ENCODE measurements around the gene STAT3.
"Not testable (repeated sequence)": the region's sequence is repeated elsewhere in the genome, so short reads cannot be mapped to it uniquely, and the experiment has no call there.

The STAT3 gene

GRCh38 chr17:42317967-42318366 lies 70.3 kb downstream of the STAT3 start:
- H3K36me3 ChIP-seq (ENCODE audit: control insufficient read depth, insufficient read depth, low read length): peaks cover 20% of the 10 kb centered on the region
- H3K27ac ChIP-seq (ENCODE audit: insufficient read depth, low read depth, low read length, poor library complexity, severe bottlenecking); H3K27me3 ChIP-seq (ENCODE audit: control insufficient read depth, insufficient read depth, low read length, poor library complexity, severe bottlenecking); H3K4me1 ChIP-seq (ENCODE audit: control insufficient read depth, insufficient read depth, low read length); H3K9me3 ChIP-seq (ENCODE audit: control insufficient read depth, low read length); H3K4me3 ChIP-seq (ENCODE audit: insufficient read depth, low read depth, low read length): not testable (repeated sequence)
- 89 to 92% methylated on average over 6 of the region's 6 CpGs for WGBS, 2 experiments

DNA sequence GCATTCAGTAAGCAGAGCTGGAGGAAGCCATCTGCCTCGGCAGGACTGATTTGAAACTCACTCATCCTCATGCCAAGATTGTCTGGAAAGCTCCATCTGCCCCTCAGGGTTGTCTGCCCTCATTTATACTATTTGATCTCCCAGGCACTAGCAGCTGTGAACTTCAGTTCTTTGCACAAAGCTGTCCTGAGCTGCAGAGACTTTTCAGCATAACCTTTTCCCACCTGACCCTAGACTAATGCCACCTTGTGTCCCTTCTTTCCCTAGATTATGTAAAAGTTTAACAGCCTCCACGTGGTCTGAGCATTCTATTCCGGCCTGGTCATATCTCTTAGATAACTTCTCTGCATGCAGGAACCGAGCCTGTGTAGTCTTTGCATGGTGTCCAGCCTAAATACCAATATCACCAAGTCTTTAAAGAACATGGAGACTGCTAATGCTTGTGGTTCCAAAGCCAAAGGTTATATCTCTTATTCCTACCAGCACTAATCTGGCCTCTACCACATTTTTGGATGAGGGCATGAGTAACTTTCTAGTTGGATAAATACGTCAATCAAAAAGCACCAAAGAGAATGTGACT lies 70.9 kb downstream of the STAT3 start:
- Histone ChIP-seq H3K36me3 (ENCODE audit: control insufficient read depth, insufficient read depth, low read length) (peaks cover 20% of the 10 kb centered on the region), H3K9me3 (ENCODE audit: control insufficient read depth, low read length) (no peaks in the 10 kb centered on the region), H3K4me1 (ENCODE audit: control insufficient read depth, insufficient read depth, low read length) (peaks cover 3% of the 10 kb centered on the region), H3K27me3 (ENCODE audit: control insufficient read depth, insufficient read depth, low read length, poor library complexity, severe bottlenecking) (no peaks in the 10 kb centered on the region), H3K4me3 (ENCODE audit: insufficient read depth, low read depth, low read length) (no peak overlapping the region), H3K27ac (ENCODE audit: insufficient read depth, low read depth, low read length, poor library complexity, severe bottlenecking) (no peak overlapping the region)
- WGBS, 2 experiments: 93 to 95% methylated on average over 5 of the region's 5 CpGs

GRCh38 chr17:42316755-42317154 lies 71.5 kb downstream of the STAT3 start:
- no peak overlapping the region for H3K27ac ChIP-seq (ENCODE audit: insufficient read depth, low read depth, low read length, poor library complexity, severe bottlenecking)
- no peaks in the 10 kb centered on the region for H3K9me3 ChIP-seq (ENCODE audit: control insufficient read depth, low read length)
- H3K4me1 ChIP-seq (ENCODE audit: control insufficient read depth, insufficient read depth, low read length): peaks cover 6% of the 10 kb centered on the region
- 94 to 96% methylated on average over 4 of the region's 4 CpGs for WGBS, 2 experiments
- H3K27me3 ChIP-seq (ENCODE audit: control insufficient read depth, insufficient read depth, low read length, poor library complexity, severe bottlenecking): no peaks in the 10 kb centered on the region
- peaks cover 16% of the 10 kb centered on the region for H3K36me3 ChIP-seq (ENCODE audit: control insufficient read depth, insufficient read depth, low read length)
- H3K4me3 ChIP-seq (ENCODE audit: insufficient read depth, low read depth, low read length): no peak overlapping the region

DNA sequence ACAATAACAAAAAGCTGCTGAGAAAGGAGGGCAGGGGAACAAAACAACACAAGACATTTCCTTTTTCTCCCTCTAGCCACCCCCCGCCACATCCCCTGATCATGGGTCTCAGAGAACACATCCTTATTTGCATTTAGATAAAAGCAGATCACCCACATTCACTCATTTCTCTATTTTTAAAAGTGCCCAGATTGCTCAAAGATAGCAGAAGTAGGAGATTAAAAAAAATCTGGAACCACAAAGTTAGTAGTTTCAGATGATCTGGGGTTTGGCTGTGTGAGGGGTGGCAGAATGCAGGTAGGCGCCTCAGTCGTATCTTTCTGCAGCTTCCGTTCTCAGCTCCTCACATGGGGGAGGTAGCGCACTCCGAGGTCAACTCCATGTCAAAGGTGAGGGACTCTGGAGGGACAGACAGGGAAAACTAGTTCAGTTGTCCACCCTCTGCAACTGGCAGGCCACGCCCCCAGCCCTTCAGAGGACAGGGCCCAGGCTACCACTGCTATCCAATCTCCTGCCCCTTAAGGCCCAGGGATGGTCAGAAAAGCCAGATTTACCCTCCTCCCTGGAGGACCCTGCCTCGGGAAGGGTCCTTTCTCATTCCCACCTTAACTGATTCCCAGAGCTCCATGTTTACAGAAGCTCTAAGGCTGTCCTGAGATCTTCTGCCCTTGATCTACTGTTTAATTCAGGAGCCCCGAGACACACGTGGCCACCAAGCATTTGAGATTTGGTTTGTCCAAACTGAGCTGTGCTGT lies 72.7 kb downstream of the STAT3 start:
- peaks cover 13% of the 10 kb centered on the region for H3K36me3 ChIP-seq (ENCODE audit: control insufficient read depth, insufficient read depth, low read length)
- peaks cover 18% of the 10 kb centered on the region for H3K4me1 ChIP-seq (ENCODE audit: control insufficient read depth, insufficient read depth, low read length)
- 89% methylated on average over 10 of the region's 10 CpGs for WGBS, 2 experiments

DNA sequence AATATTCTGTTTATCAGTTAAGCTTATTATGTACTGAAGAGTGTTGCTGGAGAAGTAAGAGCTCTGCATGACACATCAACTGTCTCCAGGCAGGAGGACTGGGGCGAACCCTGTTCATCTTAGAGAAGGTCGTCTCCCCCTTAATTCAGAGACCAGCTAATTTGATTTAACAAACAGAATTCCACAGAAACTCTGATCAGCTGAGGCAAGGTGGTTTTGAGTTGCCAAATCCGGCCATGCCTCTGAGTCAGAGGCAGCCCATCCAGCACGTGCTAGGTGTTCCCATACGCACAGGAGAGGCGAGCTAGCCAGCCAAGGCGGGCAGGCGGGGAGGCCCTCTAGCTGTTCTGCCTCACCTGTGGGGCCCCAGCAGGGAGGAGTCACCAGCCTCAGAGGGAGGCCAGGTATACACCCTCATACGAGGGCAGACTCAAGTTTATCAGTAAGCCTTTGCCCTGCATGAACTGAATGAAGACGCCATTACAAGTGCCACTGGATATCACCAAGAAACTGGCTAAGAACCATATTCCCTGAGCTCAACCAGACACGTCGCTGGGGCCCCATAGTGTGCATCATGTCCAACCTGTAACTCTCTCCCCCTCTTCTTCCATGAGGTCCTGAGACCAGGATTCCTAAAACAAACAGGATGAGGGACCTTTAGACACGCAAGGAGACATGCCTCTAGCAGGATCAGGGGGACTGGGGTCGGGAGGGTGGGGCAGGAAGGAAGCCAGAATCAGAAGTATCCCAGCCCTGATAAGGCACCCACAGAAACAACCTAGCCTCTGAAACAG lies 74.3 kb downstream of the STAT3 start:
- H3K9me3 ChIP-seq (ENCODE audit: control insufficient read depth, low read length): no peaks in the 10 kb centered on the region
- H3K4me3 ChIP-seq (ENCODE audit: insufficient read depth, low read depth, low read length): no peak overlapping the region
- peaks cover 13% of the 10 kb centered on the region for H3K36me3 ChIP-seq (ENCODE audit: control insufficient read depth, insufficient read depth, low read length)
- 88 to 90% methylated on average over 14 of the region's 14 CpGs for WGBS, 2 experiments
- no peaks in the 10 kb centered on the region for H3K27me3 ChIP-seq (ENCODE audit: control insufficient read depth, insufficient read depth, low read length, poor library complexity, severe bottlenecking)
- peaks cover 23% of the 10 kb centered on the region for H3K4me1 ChIP-seq (ENCODE audit: control insufficient read depth, insufficient read depth, low read length)
- H3K27ac ChIP-seq (ENCODE audit: insufficient read depth, low read depth, low read length, poor library complexity, severe bottlenecking): no peak overlapping the region

More for the DNA sequence above, 72.7 kb downstream of the STAT3 start:
- no peaks in the 10 kb centered on the region for H3K27me3 ChIP-seq (ENCODE audit: control insufficient read depth, insufficient read depth, low read length, poor library complexity, severe bottlenecking)
- H3K4me3 ChIP-seq (ENCODE audit: insufficient read depth, low read depth, low read length): no peak overlapping the region
- no peak overlapping the region for H3K27ac ChIP-seq (ENCODE audit: insufficient read depth, low read depth, low read length, poor library complexity, severe bottlenecking)
- H3K9me3 ChIP-seq (ENCODE audit: control insufficient read depth, low read length): no peaks in the 10 kb centered on the region

- Histone ChIP-seq H3K27me3 (ENCODE audit: control insufficient read depth, insufficient read depth, low read length, poor library complexity, severe bottlenecking) (no peaks in the 10 kb centered on the region), H3K27ac (ENCODE audit: insufficient read depth, low read depth, low read length, poor library complexity, severe bottlenecking) (no peak overlapping the region), H3K36me3 (ENCODE audit: control insufficient read depth, insufficient read depth, low read length) (peaks cover 13% of the 10 kb centered on the region), H3K4me3 (ENCODE audit: insufficient read depth, low read depth, low read length) (no peak overlapping the region), H3K9me3 (ENCODE audit: control insufficient read depth, low read length) (no peaks in the 10 kb centered on the region), H3K4me1 (ENCODE audit: control insufficient read depth, insufficient read depth, low read length) (peaks cover 23% of the 10 kb centered on the region)
- 88 to 89% methylated on average over 4 of the region's 4 CpGs for WGBS, 2 experiments
Observed at GRCh38 chr17:42313389-42313772, 74.9 kb downstream of the STAT3 start.

- Histone ChIP-seq H3K4me3 (ENCODE audit: insufficient read depth, low read depth, low read length) (no peak overlapping the region), H3K36me3 (ENCODE audit: control insufficient read depth, insufficient read depth, low read length) (peaks cover 13% of the 10 kb centered on the region), H3K27me3 (ENCODE audit: control insufficient read depth, insufficient read depth, low read length, poor library complexity, severe bottlenecking) (no peaks in the 10 kb centered on the region), H3K9me3 (ENCODE audit: control insufficient read depth, low read length) (no peaks in the 10 kb centered on the region), H3K4me1 (ENCODE audit: control insufficient read depth, insufficient read depth, low read length) (peaks cover 23% of the 10 kb centered on the region), H3K27ac (ENCODE audit: insufficient read depth, low read depth, low read length, poor library complexity, severe bottlenecking) (no peak overlapping the region)
- WGBS, 2 experiments: 29 to 33% methylated on average over 53 to 54 of the region's 54 CpGs
Observed at GRCh38 chr17:42312285-42313130, 75.7 kb downstream of the STAT3 start.

DNA sequence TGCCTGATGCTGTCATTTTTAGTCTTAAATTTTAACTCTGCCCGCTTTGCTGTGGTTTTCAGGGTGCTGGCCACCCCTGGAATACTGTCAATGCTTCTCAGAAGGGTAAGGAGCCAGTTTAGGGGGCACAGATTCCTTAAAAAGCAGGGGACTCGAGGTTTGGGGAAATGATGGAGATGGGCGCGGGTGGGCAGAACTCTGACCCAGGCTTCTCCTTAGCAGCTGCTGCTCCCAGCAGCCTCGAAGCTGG lies 76.3 kb downstream of the STAT3 start:
- no peak overlapping the region for H3K4me3 ChIP-seq (ENCODE audit: insufficient read depth, low read depth, low read length)
- no peaks in the 10 kb centered on the region for H3K27me3 ChIP-seq (ENCODE audit: control insufficient read depth, insufficient read depth, low read length, poor library complexity, severe bottlenecking)
- H3K27ac ChIP-seq (ENCODE audit: insufficient read depth, low read depth, low read length, poor library complexity, severe bottlenecking): no peak overlapping the region
- peaks cover 23% of the 10 kb centered on the region for H3K4me1 ChIP-seq (ENCODE audit: control insufficient read depth, insufficient read depth, low read length)
- H3K36me3 ChIP-seq (ENCODE audit: control insufficient read depth, insufficient read depth, low read length): peaks cover 8% of the 10 kb centered on the region
- whole genome bisulfite sequencing, 2 experiments: 51 to 55% methylated on average over 5 of the region's 5 CpGs
- no peaks in the 10 kb centered on the region for H3K9me3 ChIP-seq (ENCODE audit: control insufficient read depth, low read length)

- Histone ChIP-seq H3K9me3 (ENCODE audit: control insufficient read depth, low read length) (no peaks in the 10 kb centered on the region), H3K27ac (ENCODE audit: insufficient read depth, low read depth, low read length, poor library complexity, severe bottlenecking) (no peak overlapping the region), H3K4me3 (ENCODE audit: insufficient read depth, low read depth, low read length) (no peak overlapping the region), H3K36me3 (ENCODE audit: control insufficient read depth, insufficient read depth, low read length) (peaks cover 7% of the 10 kb centered on the region), H3K4me1 (ENCODE audit: control insufficient read depth, insufficient read depth, low read length) (peaks cover 23% of the 10 kb centered on the region), H3K27me3 (ENCODE audit: control insufficient read depth, insufficient read depth, low read length, poor library complexity, severe bottlenecking) (no peaks in the 10 kb centered on the region)
- 82 to 83% methylated on average over 19 of the region's 19 CpGs for whole genome bisulfite sequencing, 2 experiments
Observed at GRCh38 chr17:42311240-42312034, 76.8 kb downstream of the STAT3 start.
